Measurements from ENCODE around the gene ADH7.
"Not testable (repeated sequence)": the region's sequence is repeated elsewhere in the genome, so short reads cannot be mapped to it uniquely, and the experiment has no call there.

Gene ADH7

GRCh38 chr4:99382745-99383360, 52.3 kb downstream of the ADH7 start:
- H3K4me3 ChIP-seq (ENCODE audit: low read length): no peak overlapping the region
- DNase-seq (ENCODE audit: low read depth): no peak
- no peak for TF ChIP-seq CTCF (conservative IDR thresholded peaks at IDR 0.05; ENCODE audit: low read length)

- no peak for TF ChIP-seq CTCF (conservative IDR thresholded peaks at IDR 0.05; ENCODE audit: low read length)
- no peak overlapping the region for H3K4me3 ChIP-seq (ENCODE audit: low read length)
- DNase-seq (ENCODE audit: low read depth): no peak
Observed at GRCh38 chr4:99381588-99382175, 53.5 kb downstream of the ADH7 start.

- H3K4me3 ChIP-seq (ENCODE audit: low read length): no peak overlapping the region
- peak; percentile 34 for DNase-seq (ENCODE audit: low read depth)
- TF ChIP-seq CTCF (conservative IDR thresholded peaks at IDR 0.05; ENCODE audit: low read length): no peak
Observed at GRCh38 chr4:99379571-99379970, 55.6 kb downstream of the ADH7 start.

GRCh38 chr4:99378876-99379275, 56.3 kb downstream of the ADH7 start:
- no peak for DNase-seq (ENCODE audit: low read depth)
- no peak overlapping the region for H3K4me3 ChIP-seq (ENCODE audit: low read length)
- no peak for TF ChIP-seq CTCF (conservative IDR thresholded peaks at IDR 0.05; ENCODE audit: low read length)

- DNase-seq (ENCODE audit: low read depth): peak; percentile 79
- TF ChIP-seq CTCF (conservative IDR thresholded peaks at IDR 0.05; ENCODE audit: low read length): peak; percentile 65
Observed at GRCh38 chr4:99377341-99377740, 57.8 kb downstream of the ADH7 start.

GRCh38 chr4:99372464-99372863, 62.7 kb downstream of the ADH7 start:
- not testable (repeated sequence) for H3K4me3 ChIP-seq (ENCODE audit: low read length); DNase-seq (ENCODE audit: low read depth)

More at GRCh38 chr4:99377341-99377740, 57.8 kb downstream of the ADH7 start:
- H3K4me3 ChIP-seq (ENCODE audit: low read length): not testable (repeated sequence)

- H3K4me3 ChIP-seq (ENCODE audit: low read length); DNase-seq (ENCODE audit: low read depth): not testable (repeated sequence)
Observed at GRCh38 chr4:99367817-99368216, 67.3 kb downstream of the ADH7 start.

GRCh38 chr4:99366491-99366890, 68.7 kb downstream of the ADH7 start:
- TF ChIP-seq CTCF (conservative IDR thresholded peaks at IDR 0.05; ENCODE audit: low read length): no peak
- no peak overlapping the region for H3K4me3 ChIP-seq (ENCODE audit: low read length)
- peak; percentile 61 for DNase-seq (ENCODE audit: low read depth)
